GM12874 (cell line): ENCODE results near the gene TCN2.

Experiments
- CTCF ChIP-seq: IDR thresholded peaks from 2 replicates; pipeline ENCODE4 v1.5.1; 2011; ENCODE audit warnings: low read depth, mild to moderate bottlenecking, control low read depth, low read length, moderate library complexity; ENCODE audit not compliant: insufficient read depth

TCN2 gene

DNA sequence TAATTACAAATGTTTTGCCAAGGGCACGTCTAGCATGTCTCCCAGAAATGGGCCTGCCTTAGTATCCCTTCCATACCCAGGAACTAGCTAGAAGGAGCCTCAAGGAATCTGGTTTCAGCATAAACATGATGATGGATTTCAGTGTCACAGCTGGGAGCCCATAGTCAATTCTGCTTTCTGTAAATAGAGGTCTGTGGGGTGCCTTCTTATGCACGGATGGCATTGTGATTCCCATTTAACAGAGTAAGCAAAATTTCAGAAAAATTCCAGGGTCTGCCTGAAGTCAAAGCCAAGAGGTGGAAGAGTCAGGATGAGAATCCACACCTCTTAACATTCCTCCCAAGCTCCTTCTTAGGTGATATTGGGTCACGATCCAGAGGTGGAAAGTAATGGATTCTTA is 48.6 kb downstream of the TCN2 start:
- TF ChIP-seq CTCF, result no peak

- no peak for TF ChIP-seq CTCF
Measured at GRCh38 chr22:30662040-30662439, 55.1 kb downstream of the TCN2 start.

GRCh38 chr22:30664798-30665197 is 57.8 kb downstream of the TCN2 start:
- TF ChIP-seq CTCF, result no peak

- no peak for TF ChIP-seq CTCF
Measured at GRCh38 chr22:30665266-30665665, 58.3 kb downstream of the TCN2 start.

- TF ChIP-seq CTCF, result no peak
Measured at GRCh38 chr22:30665786-30666185, 58.8 kb downstream of the TCN2 start.

DNA sequence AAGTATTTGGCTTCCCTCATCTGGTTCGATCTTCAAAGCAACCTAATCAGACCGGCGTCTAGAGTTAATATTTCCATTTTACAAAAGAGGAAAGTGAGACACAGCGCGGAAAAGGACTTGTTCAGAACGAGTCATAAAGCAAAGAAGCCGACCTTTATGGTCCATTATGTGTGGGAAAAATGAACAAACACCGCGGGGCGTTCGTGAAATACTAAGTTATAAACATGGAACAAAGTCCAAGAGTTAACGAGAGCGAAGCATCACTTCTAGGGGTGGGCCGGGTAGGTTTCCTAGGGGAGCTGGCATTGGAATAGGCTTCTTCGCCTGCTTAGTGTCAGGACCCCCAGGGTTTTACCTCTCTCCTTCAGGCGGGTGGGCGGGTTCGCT is 60.1 kb downstream of the TCN2 start:
- TF ChIP-seq CTCF, result no peak

DNA sequence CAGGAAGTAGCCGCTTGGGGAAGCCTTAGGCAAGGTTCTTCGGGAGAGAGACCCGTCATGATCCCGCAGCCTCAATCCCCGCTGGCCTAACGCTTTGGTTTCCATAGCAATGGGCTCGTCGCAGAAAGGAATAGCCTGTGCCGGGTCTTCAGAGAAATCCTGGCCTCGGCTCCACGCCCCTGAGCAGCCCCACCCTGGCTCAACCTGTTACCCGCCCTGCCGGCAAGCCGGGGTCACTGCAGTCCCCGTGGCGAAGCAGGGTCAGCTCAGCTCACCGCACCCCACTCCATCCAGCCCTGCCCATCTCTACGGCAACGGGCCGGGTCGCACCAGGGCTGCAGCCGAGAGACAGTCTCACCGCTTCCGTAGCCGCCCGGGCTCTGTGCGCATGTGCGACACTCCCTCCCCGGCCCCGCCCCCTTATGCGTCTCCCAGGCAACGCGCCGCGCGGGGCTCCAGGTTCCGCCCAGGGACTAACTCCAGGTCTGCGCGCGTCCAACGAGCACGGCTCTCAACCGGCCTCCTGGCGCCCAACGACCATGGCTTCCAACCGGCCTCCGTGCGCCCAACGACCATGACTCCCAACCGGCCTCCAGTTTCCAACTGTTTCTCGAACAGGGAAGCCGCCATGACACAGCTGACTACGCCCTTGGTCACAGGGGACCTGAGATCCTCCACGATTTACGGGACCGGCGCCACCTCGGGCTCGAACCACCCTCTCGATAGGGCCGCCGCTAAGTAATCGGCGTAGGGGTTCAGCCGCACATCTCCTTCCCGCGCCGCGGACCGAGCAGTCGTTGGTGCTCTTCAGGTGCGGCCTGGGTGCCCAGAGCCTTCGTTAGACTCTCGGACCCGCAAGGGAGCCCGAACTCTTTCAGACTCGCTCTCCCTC is 60.8 kb downstream of the TCN2 start, which contains the start of gene DUSP18:
DUSP18 (minus strand) TSS at position 382 of the 892 bp plus-strand sequence. CDS start 3,872 bp downstream, outside the sequence.
- peak; percentile 66 for TF ChIP-seq CTCF
